ENCODE measurements around the gene PAM. TPM values are rescaled to one million over a fixed set of nuclear protein-coding genes. Genes with fewer than 3 reads are reported as not detected.

The PAM gene
- total and polyA plus RNA-seq, 2 of the 8 experiments (the other 6 are each of a cell fraction or from before 2014, with no cell fraction given) = 30.4 to 67.8 TPM

GRCh38 chr5:102863058-102863457, 108.0 kb downstream of the PAM start:
- Histone ChIP-seq H3K36me3 (ENCODE audit: control insufficient read depth in 2 of 4, insufficient read depth in 4 of 4, low read length in 3 of 4) (no peaks in the 10 kb centered on the region), H3K56ac (replicated peaks; ENCODE audit: insufficient read length, low read depth, low read length) (no peak overlapping the region), H3K27me3 (replicated peaks in 1 of 4; ENCODE audit: control insufficient read depth in 3 of 4, extremely low read depth in 1 of 4, insufficient read depth in 3 of 4, low read length in 3 of 4) (peaks cover 0 to 1% (median 0%) of the 10 kb centered on the region in 4 experiments; a peak in 1 of 7 replicates), H3K27ac (ENCODE audit: low read depth, low read length) (no peak overlapping the region), H3K23me2 (ENCODE audit: low read depth, low read length) (no peaks in the 10 kb centered on the region; the same call in 1 of the 2 replicates), H4K8ac (ENCODE audit: extremely low read depth, insufficient read depth, low read length) (no peak overlapping the region), H3K79me2 (ENCODE audit: control insufficient read depth in 1 of 2, insufficient read depth in 2 of 2, low read length in 2 of 2) (no peaks in the 10 kb centered on the region), H3K9ac (replicated peaks in 1 of 4; ENCODE audit: extremely low read depth in 1 of 4, low read depth in 3 of 4, low read length in 3 of 4) (no peak overlapping the region), H3K4me3 (ENCODE audit: extremely low read depth in 1 of 4, insufficient read depth in 2 of 4, low read depth in 3 of 4, low read length in 4 of 4) (no peak overlapping the region), H3K4me1 (replicated peaks in 1 of 4; ENCODE audit: control insufficient read depth in 3 of 4, insufficient read depth in 4 of 4, low read length in 3 of 4) (peaks cover 2 to 10% (median 4%) of the 10 kb centered on the region in 4 experiments; a peak in 4 of 7 replicates), H2BK12ac (ENCODE audit: low read depth, low read length) (no peak overlapping the region), H2AFZ (ENCODE audit: low read length) (no peak overlapping the region), H2AK5ac (ENCODE audit: low read depth, low read length) (no peak overlapping the region), H2BK5ac (ENCODE audit: low read depth, low read length) (no peak overlapping the region), H3K79me1 (ENCODE audit: low read depth, low read length) (no peaks in the 10 kb centered on the region), H4K5ac (ENCODE audit: insufficient read length, low read depth, low read length) (no peak overlapping the region), H3K14ac (ENCODE audit: insufficient read length) (no peak overlapping the region), H3K4ac (replicated peaks; ENCODE audit: insufficient read length, low read depth, low read length) (no peak overlapping the region), H3K9me3 (ENCODE audit: insufficient read depth in 2 of 2, low read depth in 1 of 2, low read length in 1 of 2) (no peaks in the 10 kb centered on the region), H4K91ac (replicated peaks; ENCODE audit: insufficient read length, low read length) (no peak overlapping the region), H2BK20ac (ENCODE audit: low read length) (no peak overlapping the region), H2BK120ac (replicated peaks; ENCODE audit: low read depth, low read length) (no peak overlapping the region), H2BK15ac (ENCODE audit: low read length) (no peak overlapping the region), H3K23ac (ENCODE audit: insufficient read length) (no peak overlapping the region), H3K18ac (ENCODE audit: extremely low read depth, low read length) (no peak overlapping the region), H3K4me2 (ENCODE audit: insufficient read depth in 1 of 2, low read depth in 2 of 2, low read length in 2 of 2) (no peak overlapping the region), H4K20me1 (replicated peaks in 1 of 2; ENCODE audit: control insufficient read depth in 1 of 2, insufficient read depth in 2 of 2, low read length in 2 of 2) (no peaks in the 10 kb centered on the region)
- DNase-seq (ENCODE audit: low read depth in 1 of 2, low spot score in 2 of 2) (no peak), FAIRE-seq (no peak)
- POLR2A ChIA-PET (ENCODE audit: partially characterized antibody) = interaction anchor here (1.5 kb wide), 1 partner anchor 9 kb away, joined by 4 read pairs; no protein-coding TSS in a partner anchor
- CTCF ChIA-PET (ENCODE audit: partially characterized antibody) = interaction anchor here (0.7 to 2.0 kb wide), 4 partner anchors 8 to 182 kb away, joined by 3 to 7 read pairs (median 4); no protein-coding TSS in a partner anchor
- TF ChIP-seq SP4 (IDR thresholded peaks at IDR 0.05; ENCODE audit: low read length) (no peak), RXRA (IDR thresholded peaks at IDR 0.05; ENCODE audit: insufficient read depth, low read depth, low read length) (no peak), HDAC6 (IDR thresholded peaks at IDR 0.05; ENCODE audit: low read depth, low read length) (no peak), RAD21 (IDR thresholded peaks at IDR 0.05 in 1 of 2, conservative IDR thresholded peaks at IDR 0.05 in 1 of 2; ENCODE audit: low read depth in 2 of 2, low read length in 2 of 2) (no peak), RNF2 (IDR thresholded peaks at IDR 0.05; ENCODE audit: borderline replicate concordance, low read depth, low read length, missing control alignments, poor library complexity, severe bottlenecking) (no peak), CHD2 (IDR thresholded peaks at IDR 0.05; ENCODE audit: low read length) (no peak), SIX5 (IDR thresholded peaks at IDR 0.05; ENCODE audit: low read depth, low read length) (no peak), TAF7 (optimal IDR thresholded peaks at IDR 0.05; ENCODE audit: borderline replicate concordance, low read depth, low read length) (no peak), ATF3 (IDR thresholded peaks at IDR 0.05; ENCODE audit: insufficient read depth, low read depth, low read length) (no peak), USF2 (IDR thresholded peaks at IDR 0.05; ENCODE audit: low read length) (no peak), CTBP2 (IDR thresholded peaks at IDR 0.05; ENCODE audit: borderline replicate concordance, insufficient read depth, insufficient read length, low read length) (no peak), FOSL1 (IDR thresholded peaks at IDR 0.05; ENCODE audit: insufficient read depth, low read depth, low read length) (no peak)

Measured in H1 (cell line).